Activated T-cell treated with anti-CD3 and anti-CD28 coated beads for 24 hours (primary cell): ENCODE results near the gene KCP.
"Not testable (repeated sequence)": the region's sequence is repeated elsewhere in the genome, so short reads cannot be mapped to it uniquely, and the experiment has no call there.

Experiments used
- DNase-seq: peaks from one replicate; pipeline ENCODE4 v3.0.0-alpha.2; 2020; ENCODE audit warnings: low read depth

The KCP gene

GRCh38 chr7:128921866-128922440 lies 11.4 kb upstream of the KCP start:
- DNase-seq, result no peak

GRCh38 chr7:128920913-128921582 lies 10.5 kb upstream of the KCP start:
- DNase-seq, result no peak

GRCh38 chr7:128919881-128920799 lies 9.6 kb upstream of the KCP start:
- no peak for DNase-seq

- no peak for DNase-seq
Observed at GRCh38 chr7:128919241-128919640, 8.7 kb upstream of the KCP start.

GRCh38 chr7:128918016-128918665 lies 7.6 kb upstream of the KCP start:
- DNase-seq, result no peak

- no peak for DNase-seq
Observed at GRCh38 chr7:128917122-128917521, 6.6 kb upstream of the KCP start.

GRCh38 chr7:128916643-128916915 lies 6.1 kb upstream of the KCP start:
- DNase-seq, result no peak

GRCh38 chr7:128915841-128916642 lies 5.5 kb upstream of the KCP start:
- no peak for DNase-seq

GRCh38 chr7:128915271-128915819 lies 4.8 kb upstream of the KCP start:
- no peak for DNase-seq

GRCh38 chr7:128914566-128915151 lies 4.2 kb upstream of the KCP start:
- no peak for DNase-seq

- no peak for DNase-seq
Observed at GRCh38 chr7:128913870-128914565, 3.5 kb upstream of the KCP start.

- DNase-seq, result not testable (repeated sequence)
Observed at GRCh38 chr7:128912709-128913495, 2.4 kb upstream of the KCP start.

- no peak for DNase-seq
Observed at GRCh38 chr7:128912281-128912680, 1.8 kb upstream of the KCP start.

GRCh38 chr7:128911423-128912031 lies 1.0 kb upstream of the KCP start:
- no peak for DNase-seq

- DNase-seq, result no peak
Observed at GRCh38 chr7:128909625-128910568, 612 bp downstream of the KCP start.

GRCh38 chr7:128908750-128909624 lies 1.5 kb downstream of the KCP start:
- no peak for DNase-seq
